HG02678 (cell line): ENCODE data around the gene PLEKHA7.

ENCODE experiments used
- ATAC-seq: cut with Tn5 transposase; IDR thresholded peaks from one replicate; pipeline ENCODE4 v1.9.1; 2021; ENCODE audit warnings: mild to moderate bottlenecking, moderate library complexity; ENCODE audit not compliant: unreplicated experiment

Gene PLEKHA7

GRCh38 chr11:16778876-16779275 is 235.3 kb downstream of the PLEKHA7 start:
- no peak for ATAC-seq

GRCh38 chr11:16778286-16778685 is 235.9 kb downstream of the PLEKHA7 start:
- ATAC-seq = no peak

GRCh38 chr11:16777613-16777975 is 236.6 kb downstream of the PLEKHA7 start:
- no peak for ATAC-seq

- ATAC-seq = no peak
These were observed 237.3 kb downstream of the PLEKHA7 start for GRCh38 chr11:16776711-16777612.

GRCh38 chr11:16775614-16776283 is 238.5 kb downstream of the PLEKHA7 start:
- no peak for ATAC-seq

GRCh38 chr11:16774936-16775613 is 239.1 kb downstream of the PLEKHA7 start:
- ATAC-seq = no peak

- no peak for ATAC-seq
These were observed 240.0 kb downstream of the PLEKHA7 start for GRCh38 chr11:16773981-16774935.

- no peak for ATAC-seq
These were observed 242.1 kb downstream of the PLEKHA7 start for GRCh38 chr11:16772141-16772512.

- ATAC-seq = no peak
These were observed 242.7 kb downstream of the PLEKHA7 start for GRCh38 chr11:16771350-16772140.

- ATAC-seq = no peak
These were observed 244.2 kb downstream of the PLEKHA7 start for GRCh38 chr11:16770016-16770415.

GRCh38 chr11:16769386-16769785 is 244.8 kb downstream of the PLEKHA7 start:
- no peak for ATAC-seq

- no peak for ATAC-seq
These were observed 246.3 kb downstream of the PLEKHA7 start for GRCh38 chr11:16767957-16768356.

- no peak for ATAC-seq
These were observed 247.1 kb downstream of the PLEKHA7 start for GRCh38 chr11:16767137-16767536.

GRCh38 chr11:16764888-16765287 is 249.3 kb downstream of the PLEKHA7 start:
- no peak for ATAC-seq

- no peak for ATAC-seq
These were observed 250.5 kb downstream of the PLEKHA7 start for GRCh38 chr11:16763746-16764145.

- ATAC-seq = no peak
These were observed 254.2 kb downstream of the PLEKHA7 start for GRCh38 chr11:16759857-16760508.

GRCh38 chr11:16758382-16759024 is 255.7 kb downstream of the PLEKHA7 start:
- no peak for ATAC-seq

GRCh38 chr11:16750417-16750816 is 263.8 kb downstream of the PLEKHA7 start:
- ATAC-seq = no peak

- ATAC-seq = peak; percentile 46
These were observed 264.5 kb downstream of the PLEKHA7 start for GRCh38 chr11:16749666-16750065.
